PC-3 (cell line): Measurements from ENCODE around the gene DCBLD1.

Source experiments
- EZH2 ChIP-seq: fragments of 300-600 bp; sonication (generic); IDR thresholded peaks from one replicate; pipeline ENCODE4 v1.6.1; 2017; ENCODE audit warnings: antibody characterized with exemption, mild to moderate bottlenecking, low read length; ENCODE audit not compliant: unreplicated experiment
- EZH2phosphoT487 ChIP-seq: fragments of 300-600 bp; sonication (generic); IDR thresholded peaks from 2 replicates; pipeline ENCODE4 v1.6.1; 2018; ENCODE audit warnings: mild to moderate bottlenecking, antibody characterized with exemption, low read length, borderline replicate concordance
- TF ChIP-seq, protein P1 (sequence below): fragments of 300-600 bp; sonication (generic); conservative IDR thresholded peaks from 2 replicates; pipeline ENCODE4 v1.5.1; 2017; ENCODE audit warnings: antibody characterized with exemption, low read depth, mild to moderate bottlenecking, low read length

DNA sequence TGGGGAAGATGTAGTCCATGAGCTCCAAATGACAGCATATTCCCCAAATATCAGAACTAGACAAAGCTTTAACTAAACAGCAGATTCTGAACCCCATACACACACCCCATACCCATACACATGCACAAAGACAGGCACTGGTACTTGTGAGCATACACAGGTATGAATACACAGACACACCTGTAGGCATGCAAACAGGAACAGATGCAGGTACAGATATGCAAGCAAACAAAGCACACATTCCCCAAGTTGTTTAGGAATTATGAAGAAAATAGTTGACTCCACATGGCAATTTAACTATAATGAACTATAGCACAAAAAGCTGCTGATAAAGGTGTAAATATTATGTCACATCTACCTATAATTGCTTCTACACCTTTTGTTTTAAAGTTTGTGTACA is 103.2 kb downstream of the DCBLD1 start:
- TF ChIP-seq, protein P1, sequence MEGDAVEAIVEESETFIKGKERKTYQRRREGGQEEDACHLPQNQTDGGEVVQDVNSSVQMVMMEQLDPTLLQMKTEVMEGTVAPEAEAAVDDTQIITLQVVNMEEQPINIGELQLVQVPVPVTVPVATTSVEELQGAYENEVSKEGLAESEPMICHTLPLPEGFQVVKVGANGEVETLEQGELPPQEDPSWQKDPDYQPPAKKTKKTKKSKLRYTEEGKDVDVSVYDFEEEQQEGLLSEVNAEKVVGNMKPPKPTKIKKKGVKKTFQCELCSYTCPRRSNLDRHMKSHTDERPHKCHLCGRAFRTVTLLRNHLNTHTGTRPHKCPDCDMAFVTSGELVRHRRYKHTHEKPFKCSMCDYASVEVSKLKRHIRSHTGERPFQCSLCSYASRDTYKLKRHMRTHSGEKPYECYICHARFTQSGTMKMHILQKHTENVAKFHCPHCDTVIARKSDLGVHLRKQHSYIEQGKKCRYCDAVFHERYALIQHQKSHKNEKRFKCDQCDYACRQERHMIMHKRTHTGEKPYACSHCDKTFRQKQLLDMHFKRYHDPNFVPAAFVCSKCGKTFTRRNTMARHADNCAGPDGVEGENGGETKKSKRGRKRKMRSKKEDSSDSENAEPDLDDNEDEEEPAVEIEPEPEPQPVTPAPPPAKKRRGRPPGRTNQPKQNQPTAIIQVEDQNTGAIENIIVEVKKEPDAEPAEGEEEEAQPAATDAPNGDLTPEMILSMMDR: no peak
- TF ChIP-seq EZH2 (no peak), EZH2phosphoT487 (no peak)
